GM19438 (cell line): ENCODE results near the gene GPRIN1.
A peak's percentile ranks its signal among the peaks of the same experiment; 100 is the strongest.

Experiments
- ATAC-seq: cut with Tn5 transposase; IDR thresholded peaks from one replicate; pipeline ENCODE4 v1.9.1; 2021; ENCODE audit warnings: low read depth; ENCODE audit not compliant: unreplicated experiment

The GPRIN1 gene

DNA sequence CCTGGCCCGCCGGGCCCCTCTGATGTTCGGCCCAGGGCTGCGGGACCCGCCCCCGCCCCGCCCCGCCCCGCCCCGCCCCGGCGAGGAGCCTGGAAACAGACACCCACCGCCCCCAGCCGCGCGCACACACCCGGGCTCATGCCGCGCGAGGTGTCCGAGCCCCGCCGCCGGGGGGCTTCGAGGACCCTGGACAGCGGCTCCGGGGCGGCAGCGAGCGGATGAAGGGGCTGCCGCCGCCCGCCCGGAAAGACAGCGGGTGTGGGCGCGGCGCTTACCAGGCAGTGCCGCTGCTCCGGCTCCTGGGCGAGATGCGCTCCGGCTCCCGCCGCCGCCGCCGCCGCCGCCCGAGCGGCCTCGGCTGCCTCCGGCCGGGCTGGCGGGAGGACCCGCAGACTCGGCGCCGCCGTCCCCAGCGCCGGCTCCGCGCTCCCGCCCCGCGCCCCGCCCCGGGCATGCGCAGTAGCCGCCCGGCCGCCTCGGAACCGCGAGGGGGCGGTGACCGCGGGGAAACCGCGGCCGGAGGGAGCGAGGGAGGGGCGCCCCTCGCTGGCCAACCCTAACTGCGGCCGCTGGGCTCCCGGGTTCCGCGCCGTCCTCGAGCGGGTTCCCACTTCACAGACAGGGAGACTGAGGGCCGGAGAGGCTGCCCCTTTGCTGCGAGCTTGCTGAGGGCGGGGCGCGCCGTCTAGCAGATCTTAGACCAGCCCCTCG, at the start of gene GPRIN1:
GPRIN1 (minus strand) TSS at position 433 of the 711 bp plus-strand sequence. CDS start 10,322 bp downstream, outside the sequence.
- ATAC-seq: peak; percentile 65

DNA sequence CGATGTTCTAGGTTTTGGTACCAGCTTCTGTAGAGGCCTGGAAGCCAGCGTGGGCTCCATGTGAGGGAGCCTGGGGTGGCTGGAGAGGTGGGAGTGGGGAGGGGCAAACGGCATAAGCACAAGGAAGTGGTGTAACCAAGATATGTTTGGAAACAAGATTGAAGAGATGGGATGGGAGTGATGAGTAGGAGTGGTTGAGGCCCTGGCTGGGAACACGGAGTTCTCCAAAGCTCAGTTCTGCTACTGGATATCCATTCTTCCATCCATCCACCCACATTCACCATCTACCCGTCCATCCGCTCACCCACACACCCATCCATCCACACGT, 49.5 kb upstream of the GPRIN1 start:
- ATAC-seq: no peak

DNA sequence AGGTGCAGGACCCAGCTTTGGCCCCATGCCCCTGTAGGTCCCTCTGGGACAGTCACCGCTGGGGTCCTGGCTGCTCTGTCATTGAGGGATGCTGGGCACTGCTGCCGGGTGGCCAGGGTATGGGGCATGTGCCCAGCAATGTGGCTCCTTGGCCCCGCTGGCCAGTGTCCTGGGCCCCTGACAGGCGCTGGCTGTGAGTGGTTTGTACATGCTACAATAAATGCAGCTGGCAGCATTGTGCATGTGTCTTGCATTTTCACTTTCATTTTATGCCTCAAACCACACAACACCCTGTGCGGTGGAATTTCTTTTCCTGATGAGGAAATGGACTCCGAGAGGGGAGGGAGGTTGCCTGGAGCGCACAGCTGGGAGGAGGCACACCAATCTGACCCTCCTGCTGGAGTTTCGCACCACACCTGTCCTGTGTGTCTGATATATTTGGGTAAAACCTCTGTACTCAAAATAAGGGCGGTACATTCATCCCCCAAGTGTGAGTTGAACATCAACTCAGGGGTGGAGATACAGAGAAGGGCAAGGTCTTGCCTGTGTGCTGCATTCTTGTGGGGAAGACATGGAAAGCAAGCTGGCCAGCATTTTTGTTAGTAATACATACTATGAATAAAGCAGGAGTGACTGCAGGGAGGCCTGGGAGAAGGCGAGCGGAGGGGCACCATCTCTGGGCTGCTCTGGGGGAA, 49.0 kb upstream of the GPRIN1 start:
- no peak for ATAC-seq

- ATAC-seq: no peak
Measured at GRCh38 chr5:176658007-176658599, 48.1 kb upstream of the GPRIN1 start.

DNA sequence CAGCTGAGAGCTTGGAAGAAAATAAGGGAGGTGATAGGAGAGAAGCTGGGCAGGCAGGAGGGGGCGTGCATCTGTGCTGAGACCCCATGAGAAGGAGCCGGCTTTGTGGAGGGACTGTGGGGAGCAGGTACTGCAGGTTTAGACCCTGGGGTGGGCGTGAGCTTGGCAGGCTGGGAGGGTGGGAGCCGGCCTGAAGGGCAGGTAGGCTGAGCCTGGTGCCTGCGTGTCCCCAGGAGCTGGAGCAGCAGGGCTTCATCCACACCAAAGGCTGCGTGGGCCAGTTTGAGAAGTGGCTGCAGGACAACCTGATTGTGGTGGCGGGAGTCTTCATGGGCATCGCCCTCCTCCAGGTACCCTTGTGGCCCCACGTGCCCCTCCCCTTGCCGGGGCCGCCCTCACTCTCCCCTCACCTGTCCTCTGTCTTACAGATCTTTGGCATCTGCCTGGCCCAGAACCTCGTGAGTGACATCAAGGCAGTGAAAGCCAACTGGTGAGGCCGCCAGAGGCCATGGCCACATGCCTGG, 46.6 kb upstream of the GPRIN1 start:
- no peak for ATAC-seq

GRCh38 chr5:176654856-176655255, 44.9 kb upstream of the GPRIN1 start:
- ATAC-seq: no peak

GRCh38 chr5:176653401-176654385, 43.7 kb upstream of the GPRIN1 start:
- no peak for ATAC-seq

GRCh38 chr5:176652136-176652535, 42.2 kb upstream of the GPRIN1 start:
- ATAC-seq: no peak

- no peak for ATAC-seq
Measured at GRCh38 chr5:176651472-176651980, 41.6 kb upstream of the GPRIN1 start.

DNA sequence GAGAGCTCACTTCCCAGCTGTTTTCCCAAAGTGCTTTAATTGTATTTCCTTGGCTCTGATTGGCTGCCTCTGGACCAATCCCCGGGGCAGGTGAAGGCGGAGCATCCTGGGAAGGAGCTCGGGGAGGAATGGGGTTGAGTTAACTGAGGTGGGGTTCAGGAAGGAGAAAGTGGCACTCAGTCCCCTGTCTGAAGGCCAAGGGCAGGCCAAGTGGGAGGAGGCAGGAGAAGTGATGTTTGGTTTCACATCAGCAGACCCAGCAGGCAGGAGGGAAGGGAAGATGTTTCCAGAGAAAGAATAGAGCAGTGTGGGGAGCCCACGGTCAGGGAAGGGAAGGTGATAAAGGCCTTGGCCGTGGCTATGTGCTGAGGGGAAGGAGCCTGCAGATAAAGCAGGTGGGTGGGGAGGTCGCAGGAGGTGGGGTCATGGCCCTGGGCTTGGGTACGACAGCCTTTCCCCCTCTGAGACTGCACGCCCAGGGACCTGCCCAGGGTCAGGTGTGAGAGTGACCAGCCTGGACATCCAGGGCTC, 40.5 kb upstream of the GPRIN1 start:
- ATAC-seq: no peak

- no peak for ATAC-seq
Measured at GRCh38 chr5:176648474-176649194, 38.7 kb upstream of the GPRIN1 start.

DNA sequence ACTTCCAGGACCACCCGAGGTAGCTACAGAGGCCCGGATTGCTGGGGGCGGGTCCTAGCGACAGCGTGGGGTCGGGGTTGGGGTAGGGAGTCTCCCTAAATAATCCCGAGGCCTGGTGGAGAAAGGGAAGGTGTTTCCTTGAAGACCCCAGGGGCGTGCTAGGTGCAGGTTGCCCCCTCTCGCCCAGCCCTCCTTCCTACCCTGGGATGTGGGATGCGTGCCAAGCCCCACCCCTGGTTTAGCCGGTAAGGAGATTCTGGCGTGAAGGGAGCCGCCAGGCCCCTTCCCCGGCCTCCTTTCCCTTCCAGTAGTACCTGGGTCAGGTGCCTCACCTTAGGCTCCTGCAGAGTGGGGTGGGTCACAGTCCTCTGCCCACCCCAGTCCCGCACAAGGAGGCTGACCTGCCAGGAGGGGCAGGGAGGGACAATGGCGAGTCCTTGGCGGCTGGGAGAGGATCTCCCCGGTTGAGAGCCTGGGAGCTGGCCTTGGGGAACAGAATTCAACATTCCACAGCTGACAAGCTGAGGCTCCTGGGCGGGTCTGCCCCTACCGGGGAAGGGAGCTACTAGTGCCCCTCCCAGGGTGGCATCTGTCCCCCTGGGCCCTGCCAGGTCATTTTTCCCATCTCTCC, 38.0 kb upstream of the GPRIN1 start:
- ATAC-seq: no peak

- ATAC-seq: peak; percentile 92
Measured at GRCh38 chr5:176647030-176647842, 37.3 kb upstream of the GPRIN1 start, which contains the start of gene TSPAN17. TSS of gene TSPAN17 (plus strand) at chr5:176647484. CDS start at chr5:176647616, 132 bp downstream.

- peak; percentile 1 for ATAC-seq
Measured at GRCh38 chr5:176646707-176647029, 36.7 kb upstream of the GPRIN1 start.

DNA sequence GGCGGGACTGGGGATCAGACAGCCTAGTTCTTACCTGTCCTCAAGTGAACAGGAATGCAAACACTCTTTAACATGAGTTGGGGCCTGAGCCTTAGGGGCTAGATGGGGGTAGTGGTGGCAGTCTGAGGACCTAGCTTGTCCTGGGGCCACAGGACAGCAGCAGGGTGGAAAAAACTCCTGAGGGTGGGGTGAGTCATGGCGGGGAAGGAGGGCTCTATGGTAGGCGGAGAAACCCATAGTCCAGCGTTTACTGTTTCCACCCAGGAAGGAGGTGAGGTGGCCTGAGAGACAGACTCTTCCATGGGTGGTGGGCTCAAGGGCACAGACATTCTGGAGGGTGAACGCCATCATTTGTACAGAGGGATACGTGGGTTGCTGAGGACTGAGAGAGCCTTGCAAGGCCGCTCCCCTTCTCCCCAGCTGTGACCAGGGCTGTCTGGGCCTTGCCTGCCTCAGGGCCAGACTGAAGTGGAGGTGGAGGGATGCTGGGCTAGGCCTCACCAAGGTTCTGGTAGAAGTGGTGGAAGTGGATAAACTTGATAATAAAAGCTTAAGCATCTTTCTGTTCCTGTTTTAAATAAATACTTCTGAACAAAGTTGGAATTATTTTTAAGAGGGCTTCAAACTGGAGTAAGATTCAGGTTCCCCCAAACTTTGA, 36.2 kb upstream of the GPRIN1 start:
- no peak for ATAC-seq

DNA sequence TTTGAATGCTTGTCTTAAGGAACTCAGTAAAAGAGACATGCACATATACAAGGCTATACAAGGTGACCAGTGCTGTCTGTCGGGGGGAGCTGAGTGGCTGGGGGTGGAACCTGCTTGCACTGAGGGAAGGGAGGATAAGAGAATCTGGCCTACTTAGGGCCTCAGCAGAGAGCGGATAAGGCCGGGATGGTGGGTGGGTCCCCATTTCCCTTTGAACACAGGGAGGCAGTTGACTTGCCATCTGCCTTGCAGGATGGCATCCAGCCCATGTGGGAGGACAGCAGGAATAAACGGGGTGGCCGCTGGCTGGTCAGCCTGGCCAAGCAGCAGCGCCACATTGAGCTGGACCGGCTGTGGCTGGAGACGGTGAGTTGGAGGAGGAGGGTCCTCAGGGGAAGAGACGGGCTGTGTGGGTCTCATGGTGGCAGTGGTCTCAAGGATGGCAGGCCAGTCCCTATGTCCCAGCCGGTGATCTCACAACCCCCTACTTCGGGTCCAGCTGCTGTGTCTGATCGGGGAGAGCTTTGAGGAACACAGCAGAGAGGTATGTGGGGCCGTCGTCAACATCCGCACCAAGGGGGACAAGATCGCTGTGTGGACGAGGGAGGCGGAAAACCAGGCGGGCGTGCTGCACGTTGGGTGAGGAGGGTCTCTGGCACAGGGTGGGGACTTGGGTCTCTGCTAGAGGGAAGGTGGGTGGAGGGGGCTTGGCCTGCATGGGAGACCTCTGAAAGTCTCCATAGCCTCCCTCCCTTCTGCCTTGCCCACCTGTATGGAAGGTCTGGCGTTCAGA, 35.1 kb upstream of the GPRIN1 start:
- ATAC-seq: no peak

DNA sequence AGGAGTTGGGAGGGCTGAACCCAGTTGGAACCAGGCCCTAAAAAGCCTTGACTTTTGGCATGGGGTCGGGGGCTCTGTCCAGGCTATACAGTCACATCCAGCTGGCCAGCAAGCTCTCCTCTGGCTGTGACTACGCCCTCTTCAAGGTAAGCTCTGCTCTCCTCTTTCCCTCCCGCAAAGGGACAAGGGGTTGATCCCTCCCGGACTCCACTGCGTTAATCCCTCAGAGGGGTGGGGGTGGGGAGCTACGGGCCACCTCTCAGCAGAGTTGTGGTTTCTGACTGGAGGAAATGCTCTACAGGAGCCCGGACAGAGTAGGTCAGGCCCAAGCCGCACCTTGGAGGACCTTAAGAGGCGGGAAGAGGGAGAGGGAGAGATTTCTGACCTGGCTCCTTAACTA, 34.3 kb upstream of the GPRIN1 start:
- no peak for ATAC-seq
